ENCODE measurements around the gene NACC2. TPM values are rescaled to one million over a fixed set of nuclear protein-coding genes. Genes with fewer than 3 reads are reported as not detected.
A peak's percentile ranks its signal among the peaks of the same experiment; 100 is the strongest.

NACC2 gene
- total and polyA plus RNA-seq, 9 of the 15 experiments (the other 6 are each of a cell fraction or from before 2014, with no cell fraction given) = 0.70 to 25.1 (median 5.6) TPM

DNA sequence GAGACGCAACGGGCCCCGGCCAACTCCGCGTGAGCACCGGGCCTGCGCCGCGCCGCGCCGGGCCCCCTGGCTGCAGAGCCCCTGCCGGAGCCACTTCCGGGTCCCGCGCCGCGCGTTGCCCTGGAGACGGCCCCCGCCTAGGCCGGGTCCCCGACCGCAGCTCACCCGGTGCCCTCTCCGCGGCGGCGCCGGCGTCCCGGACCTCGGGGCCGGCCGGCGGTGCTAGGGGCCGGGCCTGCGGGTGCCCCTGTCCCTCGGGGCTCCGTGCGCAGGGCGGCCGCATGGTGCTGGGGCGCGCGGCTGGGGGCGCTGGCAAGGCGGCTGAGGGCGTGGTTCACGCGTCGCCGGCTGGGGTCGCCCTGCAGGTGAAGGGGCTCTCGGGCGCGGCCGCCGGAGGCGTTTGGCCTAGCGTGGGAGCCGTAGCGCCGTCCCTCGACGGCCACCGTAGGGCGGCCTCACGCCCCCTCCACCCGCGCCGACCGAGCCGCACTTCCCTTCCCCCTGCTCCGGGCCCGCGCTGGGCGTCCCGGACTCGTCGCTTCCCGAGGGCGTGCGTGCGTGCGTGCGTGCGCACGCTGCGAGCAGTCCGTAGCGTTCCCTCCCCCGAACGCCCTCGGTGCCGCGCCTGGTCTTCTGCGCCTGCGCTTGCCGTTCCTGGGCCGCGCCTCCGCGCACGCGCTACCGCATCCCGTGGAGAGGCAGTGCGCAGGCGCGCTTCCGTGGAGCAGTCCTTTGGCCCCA is 23.4 kb upstream of the NACC2 start, which contains the start of gene TMEM250 (continued):
- TF ChIP-seq MLX (CRISPR knock-in tag; conservative IDR thresholded peaks at IDR 0.05) = no peak
- no peak for TF ChIP-seq NR2F6 (CRISPR knock-in tag; IDR thresholded peaks at IDR 0.05)
- no peak; the same call in 1 of the 2 replicates for TF ChIP-seq NR4A1 (CRISPR knock-in tag; IDR thresholded peaks at IDR 0.05)
- peak; percentile 56; the same call in 1 of the 2 replicates for TF ChIP-seq NR4A1 (tag; IDR thresholded peaks at IDR 0.05)
- TF ChIP-seq NFE2L1 (tag; IDR thresholded peaks at IDR 0.05; ENCODE audit: borderline replicate concordance, low read depth) = no peak
- peak; percentile 57; the same call in 1 of the 2 replicates for TF ChIP-seq RNF2 (IDR thresholded peaks at IDR 0.05)
- no peak for TF ChIP-seq PKNOX1 (IDR thresholded peaks at IDR 0.05)
- TF ChIP-seq PATZ1 (CRISPR knock-in tag; IDR thresholded peaks at IDR 0.05; ENCODE audit: borderline replicate concordance) = no peak
- TF ChIP-seq CCAR2 (IDR thresholded peaks at IDR 0.05; ENCODE audit: low read depth, low read length) = no peak
- TF ChIP-seq FOXK2 (conservative IDR thresholded peaks at IDR 0.05 in 1 of 2, IDR thresholded peaks at IDR 0.05 in 1 of 2; ENCODE audit: low read depth in 2 of 2) = no peak
- TF ChIP-seq TGIF2 (CRISPR knock-in tag; IDR thresholded peaks at IDR 0.05) = no peak
- peak; percentile 30; the same call in 1 of the 2 replicates for TF ChIP-seq TARDBP (IDR thresholded peaks at IDR 0.05)
- peak; percentile 79; the same call in 1 of the 2 replicates for TF ChIP-seq PHF8 (IDR thresholded peaks at IDR 0.05; ENCODE audit: borderline replicate concordance, low read length)
- TF ChIP-seq ZNF449 (CRISPR knock-in tag; IDR thresholded peaks at IDR 0.05) = no peak
- no peak for TF ChIP-seq CBX3 (IDR thresholded peaks at IDR 0.05; ENCODE audit: borderline replicate concordance in 1 of 2, low read length in 2 of 2)
- TF ChIP-seq ZHX1 (conservative IDR thresholded peaks at IDR 0.05; ENCODE audit: low read length) = no peak
- no peak for TF ChIP-seq SMC3 (conservative IDR thresholded peaks at IDR 0.05; ENCODE audit: insufficient read depth, low read depth, low read length)
- no peak for TF ChIP-seq MCM2 (IDR thresholded peaks at IDR 0.05; ENCODE audit: low read depth)
- TF ChIP-seq SREBF1 (IDR thresholded peaks at IDR 0.05; ENCODE audit: borderline replicate concordance, low read depth, low read length) = no peak
- TF ChIP-seq EHMT2 (IDR thresholded peaks at IDR 0.05) = no peak

Measured in K562 (cell line).